Endothelial cell of umbilical vein (primary cell): ENCODE measurements around the gene LRRC27. TPM values are rescaled to one million over a fixed set of nuclear protein-coding genes. Genes with fewer than 3 reads are reported as not detected.

Experiments
- BruUV-seq: library from RNA; stranded (reverse); fragments of 400-500 nt; replicated peaks from 2 replicates; lab custom pipeline; 2021; lab: Mats Ljungman, UMichigan
- CTCF ChIA-PET: fragments of 300-600, 350-600 bp; sonication (Branson Sonifier 250); formaldehyde crosslinking; loops from one replicate; lab custom pipeline; 2021; ENCODE audit warnings: antibody characterized with exemption, inconsistent platforms; lab: Charles Lee
- POLR2A ChIA-PET: fragments of 300-600, 350-600 bp; sonication (Branson Sonifier 250); formaldehyde crosslinking; loops from one replicate; lab custom pipeline; 2021; ENCODE audit warnings: antibody characterized with exemption, inconsistent platforms; lab: Charles Lee
- DNase-seq: peaks from one replicate; pipeline ENCODE4 v3.0.0-alpha.2; 2011; ENCODE audit warnings: low read depth, low spot score
- FAIRE-seq: peaks from 2 replicates; lab custom pipeline; 2011; peaks lifted over from hg19 to GRCh38; lab: Jason Lieb, UNC
- H2AFZ ChIP-seq: 2 replicates; pipeline ENCODE4 v1.6.0; 2012; ENCODE audit warnings: low read depth, low read length, control low read depth, inconsistent platforms
- H3K27ac ChIP-seq: 2 replicates; pipeline ENCODE4 v1.5.1; 2011; ENCODE audit warnings: low read depth, mild to moderate bottlenecking, control low read depth, low read length, moderate library complexity; ENCODE audit not compliant: insufficient read depth
- H3K27me3 ChIP-seq, 2 experiments: 2 replicates each; pipeline versions ENCODE4 v1.6.0 to v1.6.1; 2011; ENCODE audit warnings: low read length in 2 of 2, mixed read lengths in 1 of 2; ENCODE audit not compliant: control insufficient read depth in 2 of 2, insufficient read depth in 2 of 2
- H3K36me3 ChIP-seq, 2 experiments: 2 replicates in 1 of 2; 3 replicates in 1 of 2; pipeline ENCODE4 v1.5.1; 2011; ENCODE audit warnings: low read length in 2 of 2, mild to moderate bottlenecking in 1 of 2, moderate library complexity in 1 of 2; ENCODE audit not compliant: control insufficient read depth in 2 of 2, insufficient read depth in 2 of 2; ENCODE audit errors: extremely low read depth in 1 of 2
- H3K4me1 ChIP-seq: 3 replicates; pipeline ENCODE4 v1.5.1; 2011; ENCODE audit warnings: mild to moderate bottlenecking, low read length; ENCODE audit not compliant: control insufficient read depth, insufficient read depth; ENCODE audit errors: extremely low read depth
- H3K4me2 ChIP-seq: 2 replicates; pipeline ENCODE4 v1.6.1; 2011; ENCODE audit warnings: low read length, control low read depth, mixed read lengths; ENCODE audit not compliant: insufficient read depth
- H3K4me3 ChIP-seq, 3 experiments: fragments of 200-600 bp in 1 of 3; sonication (generic), shearing (Covaris generic) in 1 of 3; replicated peaks in 1 of 3; 2 replicates each; pipeline ENCODE4 v1.5.1; 2011 to 2016; ENCODE audit warnings: control low read depth in 3 of 3, low read length in 3 of 3, mild to moderate bottlenecking in 2 of 3, inconsistent platforms in 1 of 3, low read depth in 1 of 3, moderate library complexity in 1 of 3; ENCODE audit not compliant: insufficient read depth in 1 of 3
- H3K79me2 ChIP-seq: 2 replicates; pipeline ENCODE4 v1.6.0; 2012; ENCODE audit warnings: low read length, inconsistent platforms; ENCODE audit not compliant: control insufficient read depth, insufficient read depth
- H3K9ac ChIP-seq: replicated peaks from 2 replicates; pipeline ENCODE3; 2011; ENCODE audit warnings: low read length, control low read depth; ENCODE audit not compliant: insufficient read depth; ENCODE audit errors: extremely low read depth
- H3K9me1 ChIP-seq: replicated peaks from 3 replicates; pipeline ENCODE4 v1.6.0; 2011; ENCODE audit warnings: mild to moderate bottlenecking, low read length; ENCODE audit not compliant: control insufficient read depth, insufficient read depth; ENCODE audit errors: extremely low read depth
- H3K9me3 ChIP-seq: replicated peaks from 2 replicates; pipeline ENCODE4 v1.5.1; 2012; ENCODE audit warnings: low read length, inconsistent platforms; ENCODE audit not compliant: control insufficient read depth, insufficient read depth
- H4K20me1 ChIP-seq: replicated peaks from 2 replicates; pipeline ENCODE3; 2011; ENCODE audit warnings: mild to moderate bottlenecking, low read length; ENCODE audit not compliant: control insufficient read depth, insufficient read depth; ENCODE audit errors: extremely low read depth
- CTCF ChIP-seq, 2 donors: IDR thresholded peaks; 1 replicate in 1 of 2; 2 replicates in 1 of 2; pipeline ENCODE4 v1.5.1; 2011; ENCODE audit warnings: low read length in 2 of 2, mild to moderate bottlenecking in 2 of 2, moderate library complexity in 2 of 2, control low read depth in 1 of 2, inconsistent platforms in 1 of 2, low read depth in 1 of 2; ENCODE audit not compliant: insufficient read depth in 1 of 2; ENCODE audit errors: extremely low read depth in 1 of 2
- EZH2 ChIP-seq: IDR thresholded peaks from 2 replicates; pipeline ENCODE4 v1.6.1; 2012; ENCODE audit warnings: borderline replicate concordance, low read depth, mild to moderate bottlenecking, moderate library complexity, low read length, inconsistent platforms; ENCODE audit not compliant: severe bottlenecking
- FOS ChIP-seq: IDR thresholded peaks from 2 replicates; pipeline ENCODE4 v1.6.1; 2011; ENCODE audit warnings: mild to moderate bottlenecking, low read length, moderate library complexity, borderline replicate concordance; ENCODE audit not compliant: insufficient read depth
- GATA2 ChIP-seq: IDR thresholded peaks from 2 replicates; pipeline ENCODE4 v1.7.0; 2011; ENCODE audit warnings: low read depth, mild to moderate bottlenecking, moderate library complexity, mixed read lengths, low read length; ENCODE audit not compliant: insufficient read length, insufficient read depth
- JUN ChIP-seq: IDR thresholded peaks from 2 replicates; pipeline ENCODE4 v1.6.1; 2011; ENCODE audit warnings: borderline replicate concordance, low read depth; ENCODE audit not compliant: insufficient read length, insufficient read depth
- MAX ChIP-seq: IDR thresholded peaks from 2 replicates; pipeline ENCODE4 v1.6.1; 2011; ENCODE audit not compliant: insufficient read depth, insufficient read length
- MYC ChIP-seq: IDR thresholded peaks from one replicate; pipeline ENCODE4 v1.6.1; 2011; ENCODE audit warnings: mild to moderate bottlenecking, low read depth, low read length
- POLR2A ChIP-seq: IDR thresholded peaks from 2 replicates; pipeline ENCODE4 v1.6.1; 2012; ENCODE audit warnings: low read depth, mild to moderate bottlenecking, control low read depth, low read length
- POLR2AphosphoS5 ChIP-seq: IDR thresholded peaks from 2 replicates; pipeline ENCODE4 v1.6.1; 2012; ENCODE audit warnings: low read depth, mild to moderate bottlenecking, control low read depth, low read length, moderate library complexity; ENCODE audit not compliant: insufficient read depth
- dilution Hi-C: fragments of 300-500 bp; cut with MboI; formaldehyde crosslinking; loops from one replicate; pipeline ENCODE4 v1.15.0; 2019; ENCODE audit warnings: low sequenced_read_pairs; ENCODE audit not compliant: extremely low pct_ligation_motif_present
- intact Hi-C: fragments of 100-400 bp; cut with micrococcal nuclease; formaldehyde crosslinking; loops from one replicate; pipeline ENCODE4 v1.10.0; 2022
- polyA plus RNA-seq, 4 experiments: library from polyadenylated mRNA; depleted of rRNA in 3 of 4; stranded (reverse) in 3 of 4; unstranded in 1 of 4; fragments of >200 nt; gene quantifications; 2 replicates each; pipeline versions ENCODE4 v1.2.1 to v1.2.3, GENCODE V29; 2011 to 2012; ENCODE audit warnings: missing spikeins in 1 of 4
- total RNA-seq: library from RNA; stranded (reverse); gene quantifications from 2 replicates; pipeline ENCODE4 v1.2.3, GENCODE V29; 2021

LRRC27 gene
- total and polyA plus RNA-seq, 2 donors (not counting 3 experiments of a cell fraction or from before 2014, with no cell fraction given), result 8.3 to 13.6 TPM

- no peaks in the 10 kb centered on the region for H3K27me3 ChIP-seq
- H3K9me1 ChIP-seq, result no peaks in the 10 kb centered on the region
- POLR2A ChIA-PET, result no interaction called here
- H3K9me3 ChIP-seq, result no peaks in the 10 kb centered on the region
- dilution Hi-C loops, result no loop called here
- no peak overlapping the region for H3K9ac ChIP-seq
- H3K36me3 ChIP-seq, result no peaks in the 10 kb centered on the region
- H3K4me1 ChIP-seq, result no peaks in the 10 kb centered on the region
- TF ChIP-seq FOS (no peak), GATA2 (no peak), JUN (no peak), POLR2A (no peak), EZH2 (no peak), MYC (no peak), POLR2AphosphoS5 (no peak), MAX (no peak), CTCF (IDR thresholded peaks at IDR 0.05; ENCODE audit: extremely low read depth in 1 of 2, insufficient read depth in 1 of 2, low read depth in 1 of 2, low read length in 2 of 2) (no peak)
- no peak for FAIRE-seq
- no peak overlapping the region for H2AFZ ChIP-seq
- no peak overlapping the region for H3K4me3 ChIP-seq
- no peaks in the 10 kb centered on the region for H3K79me2 ChIP-seq
- no peaks in the 10 kb centered on the region for H4K20me1 ChIP-seq
- CTCF ChIA-PET, result no interaction called here
- DNase-seq, result no peak
- no TSS peak for BruUV-seq
- no peak overlapping the region for H3K27ac ChIP-seq
- intact Hi-C loops, result no loop called here
- H3K4me2 ChIP-seq, result no peak overlapping the region
Observed at GRCh38 chr10:132364594-132364970, 32.6 kb downstream of the LRRC27 start.
